Left lung (tissue), 10 donors: ENCODE measurements around the gene ACSF3. TPM values are rescaled to one million over a fixed set of nuclear protein-coding genes. Genes with fewer than 3 reads are reported as not detected.

Experiments
- ATAC-seq: fragments of 200-7000 bp; cut with Tn5 transposase; one replicate; pipeline ENCODE4 v1.9.1; 2020; ENCODE audit warnings: moderate library complexity
- DNase-seq, 4 donors: peaks; one replicate each; pipeline ENCODE4 v3.0.0-alpha.2; 2013 to 2020
- H3K27ac ChIP-seq, 2 donors: fragments of 200-600 bp; sonication (generic) in 1 of 2; one replicate each; pipeline versions ENCODE4 v1.5.0 to v1.8.0; 2020 to 2021
- H3K27me3 ChIP-seq, 2 donors: fragments of 200-600 bp; sonication (generic) in 1 of 2; one replicate each; pipeline versions ENCODE4 v1.5.0 to v1.8.0; 2020 to 2021
- H3K36me3 ChIP-seq, 2 donors: fragments of 200-600 bp; sonication (generic) in 1 of 2; one replicate each; pipeline versions ENCODE4 v1.5.0 to v1.8.0; 2020 to 2021
- H3K4me1 ChIP-seq, 2 donors: fragments of 200-600 bp; one replicate each; pipeline ENCODE4 v1.8.0; 2021
- H3K4me3 ChIP-seq, 2 donors: fragments of 200-600 bp; sonication (generic) in 1 of 2; one replicate each; pipeline versions ENCODE4 v1.5.0 to v1.8.0; 2020 to 2021; ENCODE audit warnings: mild to moderate bottlenecking in 1 of 2
- H3K9me3 ChIP-seq, 2 donors: fragments of 200-600 bp; sonication (generic) in 1 of 2; one replicate each; pipeline versions ENCODE4 v1.5.0 to v1.8.0; 2020 to 2021
- intact Hi-C, 2 donors: fragments of 100-400 bp; cut with DNase I; formaldehyde crosslinking; loops; one replicate each; pipeline versions ENCODE4 v1.11.2 to v1.14.2; 2022
- polyA plus RNA-seq, 6 donors: library from polyadenylated mRNA; unstranded; fragments of 120-200 nt; gene quantifications; one replicate each; pipeline ENCODE4 v1.2.1, GENCODE V29; 2013; ENCODE audit not compliant: insufficient read length in 6 of 6
- total RNA-seq, 2 donors: library from RNA; stranded (reverse); fragmentation: NEBNext Ultra II Directional; extraction: Animal tissue kit (Norgen Biotek cat#: 25700); gene quantifications; one replicate each; pipeline ENCODE4 v1.2.1, GENCODE V29; 2021
- TF ChIP-seq, protein P1 (sequence below), 2 donors: fragments of 200-600 bp; sonication (generic) in 1 of 2; IDR thresholded peaks; one replicate each; pipeline versions ENCODE4 v1.5.0 to v1.8.0; 2021; ENCODE audit warnings: antibody characterized with exemption in 2 of 2
- donor health status: DM: no; HTN: yes; CAD: no.
- donor health status: DM: no; HTN: no; CAD: no.

ACSF3 gene
- total and polyA plus RNA-seq, 8 donors, result 30.0 to 38.4 (median 33.7) TPM

DNA sequence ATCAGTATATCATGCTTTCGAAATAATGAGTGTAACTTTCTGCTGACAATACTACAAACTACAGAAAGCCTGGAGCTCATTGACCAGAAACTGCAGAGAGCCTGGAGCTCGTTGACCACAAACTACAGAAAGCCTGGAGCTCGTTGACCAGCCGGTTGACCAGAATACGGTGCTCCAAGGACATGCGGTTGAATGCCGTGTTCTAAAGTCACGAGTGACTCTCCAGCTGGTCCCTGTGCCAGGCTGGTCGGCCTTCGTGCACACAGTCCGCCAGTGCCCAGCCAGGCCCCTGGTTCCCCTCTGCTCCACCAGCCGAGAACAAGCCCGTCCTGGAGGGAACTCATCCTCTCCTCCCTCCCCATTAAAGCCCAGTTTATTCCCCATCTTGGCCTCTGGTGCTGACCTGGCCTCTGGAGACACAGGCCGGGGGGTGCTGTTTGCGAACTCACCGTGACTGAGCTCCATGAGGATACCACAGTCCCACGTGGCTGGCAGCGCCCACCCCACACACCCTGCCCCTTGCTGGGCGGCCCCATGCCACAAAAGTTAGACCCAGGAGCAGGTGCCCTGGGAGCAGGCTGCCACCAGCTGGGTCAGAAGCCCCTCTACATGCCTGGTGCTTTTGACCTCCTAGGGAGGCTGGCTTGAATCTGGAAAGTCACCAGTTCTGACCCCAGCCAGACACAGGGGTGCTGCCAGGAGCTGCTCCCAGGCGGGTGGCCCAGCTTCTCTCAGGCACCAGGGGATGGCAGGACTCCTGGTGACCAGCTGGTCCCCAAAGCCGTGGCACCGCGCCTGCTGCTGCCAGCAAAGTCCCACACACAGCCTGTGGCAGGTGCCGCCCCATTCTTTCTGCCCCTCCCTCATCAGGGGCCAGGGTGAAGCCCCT is 62.4 kb downstream of the ACSF3 start:
- intact Hi-C loops, result no loop called here
- peaks cover 0 to 13% of the 10 kb centered on the region in 2 donors for H3K36me3 ChIP-seq
- peaks cover 14% of the 10 kb centered on the region in 2 donors for H3K4me1 ChIP-seq
- no peak overlapping the region for H3K4me3 ChIP-seq
- no peak for DNase-seq
- peaks cover 0 to 34% of the 10 kb centered on the region in 2 donors for H3K27me3 ChIP-seq
- ATAC-seq, result no peak
- TF ChIP-seq, protein P1, sequence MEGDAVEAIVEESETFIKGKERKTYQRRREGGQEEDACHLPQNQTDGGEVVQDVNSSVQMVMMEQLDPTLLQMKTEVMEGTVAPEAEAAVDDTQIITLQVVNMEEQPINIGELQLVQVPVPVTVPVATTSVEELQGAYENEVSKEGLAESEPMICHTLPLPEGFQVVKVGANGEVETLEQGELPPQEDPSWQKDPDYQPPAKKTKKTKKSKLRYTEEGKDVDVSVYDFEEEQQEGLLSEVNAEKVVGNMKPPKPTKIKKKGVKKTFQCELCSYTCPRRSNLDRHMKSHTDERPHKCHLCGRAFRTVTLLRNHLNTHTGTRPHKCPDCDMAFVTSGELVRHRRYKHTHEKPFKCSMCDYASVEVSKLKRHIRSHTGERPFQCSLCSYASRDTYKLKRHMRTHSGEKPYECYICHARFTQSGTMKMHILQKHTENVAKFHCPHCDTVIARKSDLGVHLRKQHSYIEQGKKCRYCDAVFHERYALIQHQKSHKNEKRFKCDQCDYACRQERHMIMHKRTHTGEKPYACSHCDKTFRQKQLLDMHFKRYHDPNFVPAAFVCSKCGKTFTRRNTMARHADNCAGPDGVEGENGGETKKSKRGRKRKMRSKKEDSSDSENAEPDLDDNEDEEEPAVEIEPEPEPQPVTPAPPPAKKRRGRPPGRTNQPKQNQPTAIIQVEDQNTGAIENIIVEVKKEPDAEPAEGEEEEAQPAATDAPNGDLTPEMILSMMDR (IDR thresholded peaks at IDR 0.05), result no peak
- no peak overlapping the region for H3K27ac ChIP-seq
- H3K9me3 ChIP-seq, result no peaks in the 10 kb centered on the region

DNA sequence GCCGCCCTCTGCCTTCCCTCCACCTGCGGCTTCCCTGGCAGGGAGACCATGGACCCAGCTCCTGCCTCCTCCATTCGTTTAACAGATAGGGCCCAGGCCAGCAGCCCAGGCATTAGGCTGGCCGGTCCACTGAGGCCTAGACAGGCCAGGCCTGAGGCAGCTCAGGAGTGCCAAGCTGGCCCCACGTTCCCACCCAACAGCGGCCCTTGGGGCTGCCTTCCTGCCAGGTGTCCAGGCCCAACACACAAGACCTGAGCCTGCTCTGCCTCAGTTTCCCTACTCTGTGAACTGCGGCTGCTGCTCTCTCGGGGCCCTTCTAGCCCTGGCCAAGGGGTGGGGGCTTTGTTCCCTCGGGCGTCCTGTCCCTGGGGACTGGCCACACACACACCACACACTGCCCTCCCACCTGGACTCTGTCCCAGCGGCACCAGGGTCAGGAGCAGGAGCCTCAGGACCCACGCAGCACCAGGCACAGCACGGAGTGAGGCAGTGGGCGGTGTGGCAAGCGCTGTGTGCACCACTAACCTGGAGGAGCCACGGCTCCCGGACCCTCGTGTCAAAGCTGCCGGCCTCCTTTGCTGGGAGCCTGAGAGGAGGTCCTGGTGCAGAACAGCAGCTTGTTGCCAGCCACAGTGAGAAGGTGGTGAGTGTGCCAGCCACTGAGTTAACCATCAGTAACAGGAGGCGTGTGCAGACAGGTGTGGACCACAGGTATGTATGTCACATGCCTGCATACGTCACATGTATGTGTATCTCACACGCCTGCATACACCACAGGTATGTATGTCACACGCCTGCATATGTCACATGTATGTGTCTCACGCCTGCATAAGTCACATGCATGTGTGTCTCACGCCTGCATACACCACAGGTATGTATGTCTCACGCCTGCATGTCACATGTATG is 63.3 kb downstream of the ACSF3 start:
- H3K36me3 ChIP-seq, result peaks cover 0 to 4% of the 10 kb centered on the region in 2 donors
- H3K4me3 ChIP-seq, result no peak overlapping the region
- peaks cover 14% of the 10 kb centered on the region in 2 donors for H3K4me1 ChIP-seq
- no peak for ATAC-seq
- no peaks in the 10 kb centered on the region for H3K9me3 ChIP-seq
- TF ChIP-seq, protein P1 (IDR thresholded peaks at IDR 0.05), result no peak
- peaks cover 0 to 43% of the 10 kb centered on the region in 2 donors for H3K27me3 ChIP-seq
- no peak for DNase-seq
- intact Hi-C loops, result no loop called here
- H3K27ac ChIP-seq, result no peak overlapping the region

DNA sequence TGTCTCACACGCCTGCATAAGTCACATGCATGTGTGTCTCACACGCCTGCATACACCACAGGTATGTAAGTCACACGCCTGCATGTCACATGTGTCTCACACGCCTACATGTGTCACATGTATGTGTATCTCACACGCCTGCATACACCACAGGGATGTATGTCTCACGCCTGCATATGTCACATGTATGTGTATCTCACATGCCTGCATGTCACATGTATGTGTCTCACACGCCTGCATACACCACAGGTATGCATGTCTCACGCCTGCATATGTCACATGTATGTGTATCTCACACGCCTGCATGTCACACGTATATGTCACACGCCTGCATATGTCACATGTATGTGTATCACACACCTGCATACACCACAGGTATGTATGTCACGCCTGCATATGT is 64.1 kb downstream of the ACSF3 start:
- no peak for ATAC-seq

DNA sequence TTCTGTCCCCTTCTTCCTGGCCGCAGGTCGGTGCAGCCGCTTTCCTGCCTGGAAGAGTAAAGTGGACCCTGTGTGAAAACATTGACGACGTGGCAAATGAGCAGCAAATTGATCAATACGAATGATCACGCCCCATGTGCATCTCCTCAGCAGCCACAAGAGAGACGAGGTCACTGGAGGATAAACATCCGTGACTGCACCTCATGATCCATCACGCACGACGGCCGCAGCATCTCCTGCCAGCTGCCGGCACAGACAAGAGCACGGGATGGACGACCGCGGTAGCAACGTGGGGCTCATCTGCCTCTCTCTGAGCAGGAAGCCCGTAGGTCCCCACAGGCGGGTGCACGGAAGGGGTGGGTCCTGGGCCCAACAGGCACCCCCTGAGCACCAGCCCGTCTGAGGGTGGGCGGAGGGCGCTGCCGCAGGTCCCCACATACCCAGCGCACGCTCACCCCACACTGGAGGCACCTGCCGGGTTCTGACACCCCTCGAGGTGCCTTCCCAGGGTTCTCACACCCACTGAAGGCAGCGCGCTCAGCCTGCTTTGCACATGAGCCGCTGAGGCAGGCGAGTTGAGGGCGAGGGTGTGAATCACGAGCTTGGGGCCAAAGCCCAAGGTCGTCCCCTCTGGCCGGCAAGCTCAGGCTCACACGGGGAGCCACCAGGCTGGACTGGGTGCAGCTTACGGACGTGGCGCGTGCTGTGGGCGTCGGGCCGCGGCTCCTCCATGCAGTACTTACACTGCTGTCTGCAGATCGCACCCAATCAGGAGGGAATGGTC is 65.6 kb downstream of the ACSF3 start:
- DNase-seq (no peak), ATAC-seq (no peak)
- peaks cover 14% of the 10 kb centered on the region in 2 donors for H3K4me1 ChIP-seq
- H3K27ac ChIP-seq, result no peak overlapping the region
- H3K4me3 ChIP-seq, result no peak overlapping the region
- peaks cover 0 to 57% of the 10 kb centered on the region in 2 donors for H3K27me3 ChIP-seq
- no peaks in the 10 kb centered on the region for H3K9me3 ChIP-seq
- H3K36me3 ChIP-seq, result no peaks in the 10 kb centered on the region
- TF ChIP-seq, protein P1 (IDR thresholded peaks at IDR 0.05), result no peak
- intact Hi-C loops, result no loop called here

More for the DNA sequence above, 64.1 kb downstream of the ACSF3 start:
- TF ChIP-seq, protein P1 (IDR thresholded peaks at IDR 0.05), result no peak
- Histone ChIP-seq H3K27ac (no peak overlapping the region), H3K27me3 (peaks cover 0 to 51% of the 10 kb centered on the region in 2 donors), H3K9me3 (no peaks in the 10 kb centered on the region), H3K4me1 (peaks cover 14% of the 10 kb centered on the region in 2 donors), H3K4me3 (no peak overlapping the region), H3K36me3 (no peaks in the 10 kb centered on the region)
- intact Hi-C loops, result no loop called here
- DNase-seq, result no peak
